GM19240 (cell line): ENCODE results near the gene SPOUT1.
A peak's percentile ranks its signal among the peaks of the same experiment; 100 is the strongest.
"Not testable (repeated sequence)": the region's sequence is repeated elsewhere in the genome, so short reads cannot be mapped to it uniquely, and the experiment has no call there.

Source experiments
- DNase-seq: peaks from one replicate; pipeline ENCODE4 v3.0.0; 2011; ENCODE audit warnings: low spot score; ENCODE audit not compliant: insufficient read length

Gene SPOUT1

GRCh38 chr9:128829477-128830251 is at the start of gene SPOUT1:
Gene SPOUT1 (minus strand): TSS chr9:128829794. CDS start chr9:128829780, 14 bp downstream.
- DNase-seq = peak; percentile 99

- DNase-seq = no peak
These were observed 48.3 kb upstream of the SPOUT1 start for GRCh38 chr9:128877852-128878251.

GRCh38 chr9:128870941-128871265 is 41.3 kb upstream of the SPOUT1 start:
- not testable (repeated sequence) for DNase-seq

- no peak for DNase-seq
These were observed 40.7 kb upstream of the SPOUT1 start for GRCh38 chr9:128870128-128870940.

- peak; percentile 70 for DNase-seq
These were observed 34.1 kb upstream of the SPOUT1 start for GRCh38 chr9:128863647-128864046.

- no peak for DNase-seq
These were observed 32.8 kb upstream of the SPOUT1 start for GRCh38 chr9:128862401-128862851.

- DNase-seq = no peak
These were observed 31.9 kb upstream of the SPOUT1 start for GRCh38 chr9:128861501-128861900.

- no peak for DNase-seq
These were observed 31.3 kb upstream of the SPOUT1 start for GRCh38 chr9:128860937-128861336.

GRCh38 chr9:128858476-128858875 is 28.9 kb upstream of the SPOUT1 start:
- DNase-seq = not testable (repeated sequence)

GRCh38 chr9:128854454-128854853 is 24.9 kb upstream of the SPOUT1 start:
- DNase-seq = not testable (repeated sequence)

- DNase-seq = not testable (repeated sequence)
These were observed 23.1 kb upstream of the SPOUT1 start for GRCh38 chr9:128852646-128853045.

- DNase-seq = not testable (repeated sequence)
These were observed 22.4 kb upstream of the SPOUT1 start for GRCh38 chr9:128851779-128852600.

- not testable (repeated sequence) for DNase-seq
These were observed 21.4 kb upstream of the SPOUT1 start for GRCh38 chr9:128851024-128851423.

GRCh38 chr9:128847803-128848202 is 18.2 kb upstream of the SPOUT1 start:
- no peak for DNase-seq

GRCh38 chr9:128846680-128847030 is 17.1 kb upstream of the SPOUT1 start:
- no peak for DNase-seq

GRCh38 chr9:128845186-128845931 is 15.8 kb upstream of the SPOUT1 start:
- no peak for DNase-seq

- not testable (repeated sequence) for DNase-seq
These were observed 13.6 kb upstream of the SPOUT1 start for GRCh38 chr9:128843171-128843570.

- DNase-seq = no peak
These were observed 12.3 kb upstream of the SPOUT1 start for GRCh38 chr9:128841694-128842492.

- DNase-seq = no peak
These were observed 10.9 kb upstream of the SPOUT1 start for GRCh38 chr9:128840524-128840923.

- DNase-seq = no peak
These were observed 8.7 kb upstream of the SPOUT1 start for GRCh38 chr9:128838338-128838737.
